ENCODE measurements around the gene PLB1.

PLB1 gene

GRCh38 chr2:28495551-28496250 lies at the start of gene PLB1:
Gene PLB1 (plus strand): TSS chr2:28496060. CDS start chr2:28496115, 55 bp downstream.
- DNase-seq (ENCODE audit: low read depth in 3 of 3), result no peak

DNA sequence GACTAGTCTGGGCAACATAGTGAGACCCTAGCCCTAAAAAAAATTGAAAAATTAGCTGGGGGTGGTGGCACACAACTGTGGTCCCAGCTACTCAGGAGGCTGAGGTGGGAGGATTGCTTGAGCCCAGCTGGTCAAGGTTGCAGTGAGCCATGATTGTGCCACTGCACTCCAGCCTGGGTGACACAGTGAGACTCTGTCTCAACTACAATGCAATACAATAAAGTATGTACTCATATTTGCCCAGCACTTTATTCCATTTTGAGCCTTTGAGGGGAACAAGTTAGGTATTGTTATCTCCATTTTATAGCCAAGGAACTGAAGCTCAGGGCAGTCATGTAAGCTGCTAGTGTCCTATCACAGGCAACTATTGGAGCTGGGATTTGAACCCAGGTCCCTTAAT lies 49.3 kb upstream of the PLB1 start:
- no peak for DNase-seq (ENCODE audit: low read depth in 3 of 3)

DNA sequence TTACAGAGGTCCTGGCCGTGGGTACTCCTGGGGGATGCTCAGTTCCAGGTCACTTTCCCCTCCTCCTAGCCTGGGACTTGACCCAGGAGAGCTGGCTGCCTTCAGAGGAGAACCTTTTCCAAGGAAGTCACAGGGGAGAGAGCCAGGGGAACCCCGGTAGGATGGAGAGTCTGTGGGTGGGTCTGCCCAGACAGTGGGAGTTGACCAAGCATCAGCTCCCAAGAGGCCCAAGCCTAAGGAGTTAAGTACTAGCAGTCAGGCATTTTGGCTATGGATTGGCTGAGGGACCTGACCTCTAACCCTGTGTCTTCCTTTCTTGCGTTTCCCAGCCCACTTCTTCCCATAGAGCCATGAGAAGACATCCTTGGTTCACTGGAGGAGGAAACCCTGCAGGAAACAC lies 48.8 kb upstream of the PLB1 start:
- DNase-seq (ENCODE audit: low read depth in 3 of 3), result no peak

DNA sequence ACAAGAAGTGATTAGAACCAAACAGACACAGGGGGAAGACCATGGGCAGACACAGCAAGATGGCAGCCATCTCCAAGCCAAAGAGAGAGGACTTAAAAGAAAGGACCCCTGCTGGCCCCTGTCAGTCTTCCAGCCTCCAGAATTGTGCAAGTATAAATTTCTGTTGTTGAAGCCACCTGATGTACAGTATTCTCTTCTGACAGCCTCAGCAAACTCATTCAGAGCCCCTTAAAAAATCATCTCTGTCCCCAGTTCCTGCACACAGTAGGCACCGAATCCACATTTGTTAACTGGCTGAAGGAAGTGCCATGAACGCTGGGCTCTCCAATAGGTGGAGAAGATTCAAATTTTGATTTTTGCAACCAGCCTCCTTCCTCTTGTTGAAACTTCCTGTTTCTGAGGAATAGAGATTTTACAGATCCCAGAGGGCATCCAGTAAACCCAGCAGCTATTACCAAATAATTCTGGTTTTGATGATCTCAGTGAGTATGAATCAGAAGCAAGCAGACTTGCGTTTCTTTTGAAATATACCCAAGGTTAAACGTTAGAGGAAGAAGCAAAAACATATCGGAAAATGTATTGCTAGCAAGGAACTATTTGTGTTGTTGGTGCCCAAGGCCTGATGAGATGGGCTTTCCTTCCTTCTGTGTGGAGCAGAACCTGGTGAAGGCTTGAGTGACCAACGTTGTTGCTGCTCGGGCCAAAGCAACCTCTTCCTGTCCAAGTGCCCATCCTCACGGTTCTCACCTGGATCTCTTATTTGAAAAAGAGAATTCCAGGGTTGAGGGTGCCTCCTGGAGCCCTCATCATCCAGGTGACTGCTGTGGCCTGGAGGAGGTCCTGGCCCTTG lies 47.7 kb upstream of the PLB1 start:
- no peak for DNase-seq (ENCODE audit: low read depth in 3 of 3)

GRCh38 chr2:28448793-28449100 lies 47.1 kb upstream of the PLB1 start:
- DNase-seq (ENCODE audit: low read depth in 3 of 3), result no peak

GRCh38 chr2:28449126-28449487 lies 46.8 kb upstream of the PLB1 start:
- DNase-seq (ENCODE audit: low read depth in 3 of 3), result no peak

DNA sequence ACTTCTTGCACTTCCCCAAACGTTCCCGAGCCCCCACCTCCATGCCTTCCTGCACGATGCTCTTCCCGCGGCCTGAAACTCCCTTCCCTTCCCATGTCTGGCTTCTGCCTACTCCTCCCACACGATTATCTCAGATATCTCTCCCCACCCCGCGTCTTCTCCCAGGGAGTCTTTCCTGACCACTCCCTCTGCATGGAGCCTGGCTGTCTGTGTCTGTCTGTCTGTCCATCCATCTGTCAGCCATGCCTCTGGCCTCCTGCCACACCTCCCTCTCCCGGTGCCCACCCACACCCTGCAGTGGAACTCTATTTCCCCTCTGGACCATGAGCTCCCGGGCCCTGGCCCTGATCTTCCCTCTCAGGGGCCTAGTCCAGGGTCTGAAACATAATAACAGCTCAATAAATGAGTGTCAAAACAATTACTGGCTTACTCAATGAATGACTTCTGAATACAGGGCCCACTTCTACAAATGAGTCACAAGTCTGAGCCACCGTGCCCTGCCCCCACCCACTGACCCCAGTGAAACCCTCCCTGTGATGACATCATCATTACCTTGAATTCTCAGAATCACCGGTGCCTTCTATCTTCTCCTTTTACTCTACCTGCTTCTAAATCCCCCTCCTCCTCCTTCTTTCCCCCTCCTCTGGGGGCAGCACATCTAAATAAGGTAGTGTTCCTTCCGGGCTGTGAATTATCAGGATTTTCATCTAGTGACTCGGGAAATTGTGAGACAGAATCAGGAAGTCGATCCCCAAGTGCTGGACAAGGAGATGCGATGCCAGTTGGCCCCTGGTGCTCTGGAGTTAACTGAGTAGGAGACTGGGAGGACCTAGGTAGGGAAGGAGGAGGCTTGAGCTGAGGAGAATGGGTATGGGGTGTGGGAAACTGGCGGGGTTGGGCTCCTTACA lies 46.1 kb upstream of the PLB1 start:
- DNase-seq (ENCODE audit: low read depth in 3 of 3), result peak; percentile 68 to 71 (median 69)

GRCh38 chr2:28450901-28451565 lies 44.8 kb upstream of the PLB1 start:
- DNase-seq (ENCODE audit: low read depth in 3 of 3), result no peak

- DNase-seq (ENCODE audit: low read depth in 3 of 3), result no peak
Observed at GRCh38 chr2:28451793-28452533, 43.9 kb upstream of the PLB1 start.

- peak; percentile 60 to 75 (median 75) for DNase-seq (ENCODE audit: low read depth in 3 of 3)
Observed at GRCh38 chr2:28452534-28453081, 43.3 kb upstream of the PLB1 start.

- no peak for DNase-seq (ENCODE audit: low read depth in 3 of 3)
Observed at GRCh38 chr2:28453396-28453795, 42.5 kb upstream of the PLB1 start.

DNA sequence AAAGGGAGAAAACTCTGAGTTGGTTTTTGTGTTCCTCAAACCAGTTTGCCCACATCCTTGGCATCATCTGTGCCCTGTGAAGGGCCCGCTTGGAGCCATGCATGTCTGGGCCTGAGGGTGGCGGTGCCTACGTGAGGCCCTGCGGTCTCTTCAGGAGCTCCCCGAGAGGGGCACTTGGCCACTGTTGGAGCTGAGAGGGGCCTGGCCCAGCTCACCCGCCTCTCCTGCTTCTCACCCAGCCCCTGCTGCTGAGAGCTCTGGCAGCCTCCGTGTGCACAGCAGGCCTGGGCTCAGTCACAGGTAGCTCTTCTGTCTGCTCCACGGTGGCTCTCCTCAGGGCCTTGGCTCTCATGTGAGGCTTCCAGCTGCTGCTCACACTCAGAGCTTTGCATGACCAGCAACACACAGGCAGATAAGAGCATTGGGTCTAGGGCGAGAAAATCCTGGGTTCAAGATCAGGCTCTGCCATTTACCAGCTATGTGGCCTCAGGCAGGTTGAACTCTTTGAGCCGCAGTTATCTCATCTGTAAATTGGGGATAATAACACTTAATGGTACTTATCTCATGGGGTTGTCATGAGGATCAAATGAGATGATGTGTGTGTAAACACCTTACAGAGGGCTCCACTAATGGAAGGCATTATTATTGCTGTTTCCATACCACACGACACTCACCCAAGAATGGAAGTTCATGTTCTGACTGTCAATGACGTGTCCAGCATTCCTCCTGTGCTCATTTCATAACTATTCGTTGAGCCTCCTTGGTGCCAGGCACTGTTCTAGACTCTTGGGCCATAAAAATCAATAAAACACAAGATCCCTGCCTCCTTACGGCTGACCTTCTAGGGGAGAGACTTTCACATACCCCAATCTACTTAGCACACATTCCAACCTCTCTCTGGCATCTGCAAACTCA lies 41.6 kb upstream of the PLB1 start:
- DNase-seq (ENCODE audit: low read depth in 3 of 3), result no peak

DNA sequence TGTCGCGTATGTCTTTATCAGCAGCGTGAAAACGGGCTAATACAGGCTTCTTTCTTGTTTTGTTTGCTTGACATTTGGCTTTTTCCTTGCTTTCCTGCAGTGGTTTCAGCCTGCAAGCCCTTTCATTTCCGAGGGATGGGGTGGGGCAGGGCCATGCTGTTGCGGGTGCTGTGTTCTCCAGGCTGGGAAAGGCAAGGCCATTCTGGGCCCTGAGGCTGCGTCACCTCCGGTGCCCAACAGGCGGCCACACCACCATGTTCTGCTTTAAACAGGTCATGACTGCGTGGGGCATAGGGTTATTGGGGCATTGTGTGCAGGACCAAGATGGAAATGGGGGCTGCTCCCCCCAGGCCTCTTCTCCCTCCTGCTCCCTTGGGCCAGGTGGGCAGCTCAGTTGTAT lies 38.6 kb upstream of the PLB1 start:
- DNase-seq (ENCODE audit: low read depth in 3 of 3), result no peak

- no peak for DNase-seq (ENCODE audit: low read depth in 3 of 3)
Observed at GRCh38 chr2:28461056-28461455, 34.8 kb upstream of the PLB1 start.

DNA sequence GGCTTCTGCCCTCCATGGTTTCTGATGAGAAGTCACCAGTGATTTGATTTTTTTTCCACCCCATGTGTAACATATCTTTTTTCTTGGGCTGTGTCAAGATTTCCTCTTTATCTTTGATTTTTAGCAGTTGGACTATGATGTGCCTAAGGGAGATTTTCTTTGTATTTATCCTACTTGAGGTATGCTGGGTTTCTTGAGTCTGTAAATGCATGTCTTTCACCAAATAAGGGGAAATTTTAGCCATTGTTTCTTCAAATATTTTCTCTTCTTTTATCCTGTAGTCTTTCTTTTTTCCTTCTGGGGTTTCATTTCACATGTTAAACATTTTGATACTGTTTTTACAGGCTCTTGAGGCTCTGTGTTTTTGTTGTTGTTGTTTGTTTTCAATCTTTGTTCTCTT lies 33.7 kb upstream of the PLB1 start:
- no peak for DNase-seq (ENCODE audit: low read depth in 3 of 3)

DNA sequence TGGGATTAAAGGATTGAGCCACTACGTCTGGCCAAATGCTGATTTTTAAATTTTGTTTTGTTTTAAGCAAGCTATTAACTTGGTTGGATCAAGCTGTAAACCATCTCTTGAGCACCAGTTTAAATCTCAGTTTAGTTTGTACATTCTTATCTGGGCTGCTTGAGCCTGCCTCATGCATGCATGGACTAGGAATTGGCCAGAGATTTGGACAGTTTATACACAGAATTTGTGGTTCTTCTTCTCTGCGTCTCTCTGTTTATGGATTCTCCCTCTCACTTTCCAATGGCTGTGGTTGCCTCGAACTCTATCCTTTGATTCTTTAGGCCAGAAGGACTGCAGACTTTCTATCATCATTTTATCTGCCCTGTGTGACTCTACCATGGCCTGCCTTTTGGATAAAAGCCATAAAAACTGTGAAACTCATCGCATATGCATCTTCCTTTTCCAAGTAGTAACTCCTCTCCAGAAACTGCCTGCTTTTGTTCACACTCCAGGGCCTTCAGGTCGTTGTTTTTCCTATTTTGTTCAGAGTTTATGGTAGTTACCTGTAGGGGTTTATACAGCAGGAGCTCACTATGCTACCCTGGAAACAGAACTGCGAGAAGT lies 32.5 kb upstream of the PLB1 start:
- no peak for DNase-seq (ENCODE audit: low read depth in 3 of 3)

DNA sequence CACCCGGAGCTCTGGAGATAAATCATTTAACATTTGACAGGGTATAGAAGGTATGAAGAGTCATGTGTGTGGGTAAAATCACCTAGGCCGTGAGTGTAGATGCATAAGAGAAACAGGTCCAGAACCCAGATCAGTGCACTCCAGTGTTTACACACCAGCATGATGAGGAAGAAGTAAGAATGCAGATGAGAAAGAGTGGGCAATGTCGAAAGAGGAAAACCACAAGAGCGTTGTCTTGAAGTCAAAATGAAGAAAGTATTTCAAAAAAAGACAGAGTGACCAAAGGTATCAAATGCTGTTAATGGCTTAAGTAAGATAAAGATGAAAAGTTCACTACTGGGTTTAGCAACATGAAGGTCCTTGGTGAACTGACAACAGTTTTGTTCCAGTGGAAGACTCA lies 32.0 kb upstream of the PLB1 start:
- no peak for DNase-seq (ENCODE audit: low read depth in 3 of 3)

GRCh38 chr2:28465148-28465885 lies 30.5 kb upstream of the PLB1 start:
- DNase-seq (ENCODE audit: low read depth in 3 of 3), result no peak

DNA sequence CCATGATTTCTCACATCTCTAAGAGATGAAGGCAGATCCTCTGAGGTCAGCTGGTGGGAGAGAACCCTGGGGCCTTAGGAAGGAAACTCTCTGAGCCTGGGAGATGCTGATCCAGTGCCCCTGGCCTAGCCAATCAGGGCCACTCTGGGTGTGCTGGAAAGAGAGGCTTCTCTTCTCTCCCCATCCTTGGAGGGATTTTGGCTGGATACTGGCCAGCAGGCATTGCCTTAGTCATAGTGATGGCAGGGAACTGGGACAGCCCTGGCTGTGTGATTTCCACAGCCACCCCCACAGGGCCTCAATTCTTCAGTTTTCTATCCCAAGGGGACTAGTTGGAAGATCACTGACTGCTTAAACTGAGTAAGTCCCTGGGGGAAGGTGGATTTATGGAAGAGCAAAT lies 26.6 kb upstream of the PLB1 start:
- DNase-seq (ENCODE audit: low read depth in 3 of 3), result no peak

All from stimulated activated CD4-positive, alpha-beta T cell treated with anti-CD3 and anti-CD28 coated beads, TNF-alpha, amount 100 ng/mL, for 4 hours (primary cell).